ENCODE results near the gene SFMBT1.

DNA sequence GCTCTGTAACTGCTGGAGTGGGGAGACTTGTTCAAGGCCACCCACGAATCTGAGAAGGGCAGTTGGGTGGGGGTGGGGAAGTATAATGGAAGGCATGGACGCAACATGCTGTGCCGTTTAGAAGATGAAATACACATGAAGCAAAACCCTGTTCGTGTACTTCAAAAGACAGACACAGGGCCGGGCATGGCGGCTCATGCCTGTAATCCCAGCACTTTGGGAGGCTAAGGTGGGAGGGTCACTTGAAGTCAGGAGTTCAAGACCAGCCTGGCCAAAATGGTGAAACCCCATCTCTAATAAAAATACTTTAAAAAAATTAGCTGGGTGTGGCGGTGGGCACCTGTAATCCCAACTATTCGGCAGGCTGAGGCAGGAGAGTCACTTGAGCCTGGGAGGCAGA, 36.9 kb upstream of the SFMBT1 start:
- TF ChIP-seq, protein P1, sequence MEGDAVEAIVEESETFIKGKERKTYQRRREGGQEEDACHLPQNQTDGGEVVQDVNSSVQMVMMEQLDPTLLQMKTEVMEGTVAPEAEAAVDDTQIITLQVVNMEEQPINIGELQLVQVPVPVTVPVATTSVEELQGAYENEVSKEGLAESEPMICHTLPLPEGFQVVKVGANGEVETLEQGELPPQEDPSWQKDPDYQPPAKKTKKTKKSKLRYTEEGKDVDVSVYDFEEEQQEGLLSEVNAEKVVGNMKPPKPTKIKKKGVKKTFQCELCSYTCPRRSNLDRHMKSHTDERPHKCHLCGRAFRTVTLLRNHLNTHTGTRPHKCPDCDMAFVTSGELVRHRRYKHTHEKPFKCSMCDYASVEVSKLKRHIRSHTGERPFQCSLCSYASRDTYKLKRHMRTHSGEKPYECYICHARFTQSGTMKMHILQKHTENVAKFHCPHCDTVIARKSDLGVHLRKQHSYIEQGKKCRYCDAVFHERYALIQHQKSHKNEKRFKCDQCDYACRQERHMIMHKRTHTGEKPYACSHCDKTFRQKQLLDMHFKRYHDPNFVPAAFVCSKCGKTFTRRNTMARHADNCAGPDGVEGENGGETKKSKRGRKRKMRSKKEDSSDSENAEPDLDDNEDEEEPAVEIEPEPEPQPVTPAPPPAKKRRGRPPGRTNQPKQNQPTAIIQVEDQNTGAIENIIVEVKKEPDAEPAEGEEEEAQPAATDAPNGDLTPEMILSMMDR (conservative IDR thresholded peaks at IDR 0.05; ENCODE audit: low read depth, low read length): no peak
- TF ChIP-seq POLR2A (IDR thresholded peaks at IDR 0.05; ENCODE audit: low read depth, low read length): no peak
- TF ChIP-seq ELK1 (IDR thresholded peaks at IDR 0.05; ENCODE audit: borderline replicate concordance, low read depth, low read length): no peak
- TF ChIP-seq RFX5 (IDR thresholded peaks at IDR 0.05; ENCODE audit: low read depth, low read length): no peak
- TF ChIP-seq RAD21 (IDR thresholded peaks at IDR 0.05; ENCODE audit: low read length): no peak
- TF ChIP-seq RCOR1 (IDR thresholded peaks at IDR 0.05; ENCODE audit: insufficient replicate concordance, low read length): no peak
- no peak for TF ChIP-seq FOS (IDR thresholded peaks at IDR 0.05; ENCODE audit: low read depth, low read length)
- TF ChIP-seq SMC3 (IDR thresholded peaks at IDR 0.05; ENCODE audit: low read depth, low read length): no peak
- no peak for TF ChIP-seq MXI1 (IDR thresholded peaks at IDR 0.05; ENCODE audit: borderline replicate concordance, low read depth, low read length)
- no peak for TF ChIP-seq MAFK (IDR thresholded peaks at IDR 0.05; ENCODE audit: low read depth, low read length)

Measured in IMR-90 (cell line).